HL-60 (cell line): Measurements from ENCODE around the gene FAM240A.
"Not testable (repeated sequence)": the region's sequence is repeated elsewhere in the genome, so short reads cannot be mapped to it uniquely, and the experiment has no call there.

Experiments used
- DNase-seq, 2 experiments: peaks; one replicate each; pipeline ENCODE4 v3.0.0-alpha.2; 2010 to 2020; ENCODE audit warnings: low read depth in 1 of 2, low spot score in 1 of 2
- H3K27ac ChIP-seq: fragments of 250-450 bp; sonication (Bioruptor Pico); replicated peaks from 2 replicates; pipeline ENCODE4 v1.5.1; 2020; ENCODE audit warnings: mild to moderate bottlenecking, moderate library complexity
- H3K27me3 ChIP-seq: fragments of 250-450 bp; sonication (Bioruptor Pico); 2 replicates; pipeline ENCODE4 v1.5.1; 2021; ENCODE audit warnings: mild to moderate bottlenecking, moderate library complexity; ENCODE audit not compliant: insufficient read depth, poor library complexity, severe bottlenecking
- H3K4me3 ChIP-seq: replicated peaks from 2 replicates; pipeline ENCODE4 v1.5.1; 2011; ENCODE audit warnings: mild to moderate bottlenecking, control low read depth, low read length; ENCODE audit not compliant: insufficient read depth
- CTCF ChIP-seq: IDR thresholded peaks from one replicate; pipeline ENCODE4 v1.5.1; 2011; ENCODE audit warnings: low read length, control low read depth, inconsistent platforms; ENCODE audit not compliant: insufficient read depth
- GABPA ChIP-seq: IDR thresholded peaks from 2 replicates; pipeline ENCODE4 v1.6.1; 2012; ENCODE audit warnings: low read depth
- POLR2AphosphoS5 ChIP-seq: IDR thresholded peaks from 2 replicates; pipeline ENCODE4 v1.6.1; 2012; ENCODE audit warnings: low read depth
- REST ChIP-seq: IDR thresholded peaks from 2 replicates; pipeline ENCODE4 v1.6.1; 2012; ENCODE audit warnings: low read depth; ENCODE audit not compliant: insufficient replicate concordance
- SPI1 ChIP-seq: IDR thresholded peaks from 2 replicates; pipeline ENCODE4 v1.6.1; 2012; ENCODE audit warnings: low read depth, mild to moderate bottlenecking, borderline replicate concordance

Gene FAM240A

GRCh38 chr3:46576386-46576785 lies 35.9 kb upstream of the FAM240A start:
- Histone ChIP-seq H3K27me3 (no peaks in the 10 kb centered on the region), H3K27ac (no peak overlapping the region), H3K4me3 (no peak overlapping the region)
- no peak for TF ChIP-seq POLR2AphosphoS5
- TF ChIP-seq GABPA, result no peak
- no peak for TF ChIP-seq REST
- TF ChIP-seq SPI1, result no peak
- TF ChIP-seq CTCF, result no peak
- no peak for DNase-seq

- Histone ChIP-seq H3K4me3 (no peak overlapping the region), H3K27me3 (no peaks in the 10 kb centered on the region), H3K27ac (no peak overlapping the region)
- no peak for DNase-seq
- TF ChIP-seq REST (no peak), CTCF (no peak), POLR2AphosphoS5 (no peak), SPI1 (no peak), GABPA (no peak)
These were observed 35.4 kb upstream of the FAM240A start for GRCh38 chr3:46576879-46577278.

GRCh38 chr3:46577580-46578249 lies 34.6 kb upstream of the FAM240A start:
- not testable (repeated sequence) for DNase-seq, H3K27me3 ChIP-seq, H3K27ac ChIP-seq, H3K4me3 ChIP-seq

GRCh38 chr3:46578973-46579755 lies 33.2 kb upstream of the FAM240A start:
- Histone ChIP-seq H3K27ac (no peak overlapping the region), H3K4me3 (no peak overlapping the region), H3K27me3 (no peaks in the 10 kb centered on the region)
- no peak for TF ChIP-seq POLR2AphosphoS5
- no peak for TF ChIP-seq CTCF
- no peak for TF ChIP-seq GABPA
- peak; percentile 69; the same call in 1 of the 2 replicates for TF ChIP-seq SPI1
- no peak for DNase-seq
